ENCODE measurements around the gene BIRC6.
A peak's percentile ranks its signal among the peaks of the same experiment; 100 is the strongest.
"Not testable (repeated sequence)": the region's sequence is repeated elsewhere in the genome, so short reads cannot be mapped to it uniquely, and the experiment has no call there.

Gene BIRC6

GRCh38 chr2:32450851-32451250 lies 94.0 kb downstream of the BIRC6 start:
- no peak for DNase-seq (ENCODE audit: low read depth, low spot score)

- DNase-seq (ENCODE audit: low read depth, low spot score): no peak
Observed at GRCh38 chr2:32452338-32453064, 95.7 kb downstream of the BIRC6 start.

GRCh38 chr2:32453242-32454062 lies 96.6 kb downstream of the BIRC6 start:
- no peak for DNase-seq (ENCODE audit: low read depth, low spot score)

- no peak for DNase-seq (ENCODE audit: low read depth, low spot score)
Observed at GRCh38 chr2:32455816-32456215, 99.0 kb downstream of the BIRC6 start.

GRCh38 chr2:32456808-32457207 lies 100.0 kb downstream of the BIRC6 start:
- no peak for DNase-seq (ENCODE audit: low read depth, low spot score)

GRCh38 chr2:32457814-32458213 lies 101.0 kb downstream of the BIRC6 start:
- no peak for DNase-seq (ENCODE audit: low read depth, low spot score)

- DNase-seq (ENCODE audit: low read depth, low spot score): not testable (repeated sequence)
Observed at GRCh38 chr2:32460861-32461260, 104.0 kb downstream of the BIRC6 start.

- no peak for DNase-seq (ENCODE audit: low read depth, low spot score)
Observed at GRCh38 chr2:32463110-32463509, 106.3 kb downstream of the BIRC6 start.

- peak; percentile 59 for DNase-seq (ENCODE audit: low read depth, low spot score)
Observed at GRCh38 chr2:32464431-32464830, 107.6 kb downstream of the BIRC6 start.

GRCh38 chr2:32472605-32473004 lies 115.8 kb downstream of the BIRC6 start:
- DNase-seq (ENCODE audit: low read depth, low spot score): no peak

- no peak for DNase-seq (ENCODE audit: low read depth, low spot score)
Observed at GRCh38 chr2:32474381-32474780, 117.6 kb downstream of the BIRC6 start.

GRCh38 chr2:32478889-32479620 lies 122.2 kb downstream of the BIRC6 start:
- no peak for DNase-seq (ENCODE audit: low read depth, low spot score)

GRCh38 chr2:32479993-32480392 lies 123.2 kb downstream of the BIRC6 start:
- no peak for DNase-seq (ENCODE audit: low read depth, low spot score)

- DNase-seq (ENCODE audit: low read depth, low spot score): no peak
Observed at GRCh38 chr2:32482471-32482870, 125.6 kb downstream of the BIRC6 start.

- DNase-seq (ENCODE audit: low read depth, low spot score): peak; percentile 86
Observed at GRCh38 chr2:32484937-32485336, 128.1 kb downstream of the BIRC6 start.

- DNase-seq (ENCODE audit: low read depth, low spot score): peak; percentile 30
Observed at GRCh38 chr2:32485399-32485798, 128.6 kb downstream of the BIRC6 start.

- no peak for DNase-seq (ENCODE audit: low read depth, low spot score)
Observed at GRCh38 chr2:32489061-32489460, 132.2 kb downstream of the BIRC6 start.

- DNase-seq (ENCODE audit: low read depth, low spot score): no peak
Observed at GRCh38 chr2:32491346-32491745, 134.5 kb downstream of the BIRC6 start.

GRCh38 chr2:32495139-32495538 lies 138.3 kb downstream of the BIRC6 start:
- DNase-seq (ENCODE audit: low read depth, low spot score): no peak

- DNase-seq (ENCODE audit: low read depth, low spot score): no peak
Observed at GRCh38 chr2:32496662-32497061, 139.8 kb downstream of the BIRC6 start.

GRCh38 chr2:32498306-32498705 lies 141.5 kb downstream of the BIRC6 start:
- no peak for DNase-seq (ENCODE audit: low read depth, low spot score)

GRCh38 chr2:32502941-32503340 lies 146.1 kb downstream of the BIRC6 start:
- DNase-seq (ENCODE audit: low read depth, low spot score): no peak

Measured in brain pericyte (primary cell).